Measurements from ENCODE around the gene CLDN10.
"Not testable (repeated sequence)": the region's sequence is repeated elsewhere in the genome, so short reads cannot be mapped to it uniquely, and the experiment has no call there.

The CLDN10 gene

GRCh38 chr13:95552539-95553441, at the start of gene CLDN10:
Gene CLDN10, plus strand, starts transcription at chr13:95552720. Its CDS starts 34 bp downstream, at chr13:95552754.
- ATAC-seq: no peak

GRCh38 chr13:95503662-95504061, 48.9 kb upstream of the CLDN10 start:
- ATAC-seq: no peak

GRCh38 chr13:95505265-95505664, 47.3 kb upstream of the CLDN10 start:
- ATAC-seq: no peak

- ATAC-seq: no peak
Measured at GRCh38 chr13:95505986-95506385, 46.5 kb upstream of the CLDN10 start.

GRCh38 chr13:95507991-95508390, 44.5 kb upstream of the CLDN10 start:
- ATAC-seq: no peak

GRCh38 chr13:95508996-95509395, 43.5 kb upstream of the CLDN10 start:
- ATAC-seq: no peak

- no peak for ATAC-seq
Measured at GRCh38 chr13:95509521-95510310, 42.8 kb upstream of the CLDN10 start.

- ATAC-seq: no peak
Measured at GRCh38 chr13:95510950-95511349, 41.6 kb upstream of the CLDN10 start.

GRCh38 chr13:95512424-95512823, 40.1 kb upstream of the CLDN10 start:
- no peak for ATAC-seq

- ATAC-seq: no peak
Measured at GRCh38 chr13:95512957-95513356, 39.6 kb upstream of the CLDN10 start.

GRCh38 chr13:95515606-95516005, 36.9 kb upstream of the CLDN10 start:
- ATAC-seq: not testable (repeated sequence)

GRCh38 chr13:95516021-95516420, 36.5 kb upstream of the CLDN10 start:
- no peak for ATAC-seq

GRCh38 chr13:95516492-95516891, 36.0 kb upstream of the CLDN10 start:
- ATAC-seq: no peak

GRCh38 chr13:95523598-95523997, 28.9 kb upstream of the CLDN10 start:
- no peak for ATAC-seq

- ATAC-seq: no peak
Measured at GRCh38 chr13:95524264-95524901, 28.1 kb upstream of the CLDN10 start.

GRCh38 chr13:95527955-95528354, 24.6 kb upstream of the CLDN10 start:
- no peak for ATAC-seq

- no peak for ATAC-seq
Measured at GRCh38 chr13:95530178-95530577, 22.3 kb upstream of the CLDN10 start.

GRCh38 chr13:95533545-95534160, 18.9 kb upstream of the CLDN10 start:
- ATAC-seq: no peak

- no peak for ATAC-seq
Measured at GRCh38 chr13:95535243-95535642, 17.3 kb upstream of the CLDN10 start.

GRCh38 chr13:95536632-95537241, 15.8 kb upstream of the CLDN10 start:
- ATAC-seq: no peak

- ATAC-seq: no peak
Measured at GRCh38 chr13:95540888-95541287, 11.6 kb upstream of the CLDN10 start.

- no peak for ATAC-seq
Measured at GRCh38 chr13:95541308-95541707, 11.2 kb upstream of the CLDN10 start.
